A549 (cell line): ENCODE data around the gene MRFAP1L1.

Experiments used
- CEBPB ChIP-seq, 2 experiments: fragments of >200 bp in 1 of 2; sonication (Bioruptor Twin) in 1 of 2; formaldehyde crosslinking in 1 of 2; IDR thresholded peaks; 2 replicates each; pipeline ENCODE4 v1.6.1; 2012 to 2016
- CTCF ChIP-seq: fragments of >200 bp; sonication (Bioruptor Twin); formaldehyde crosslinking; IDR thresholded peaks from 3 replicates; pipeline ENCODE4 v1.5.1; 2016
- MAFK ChIP-seq: fragments of 450-650 bp; IDR thresholded peaks from 2 replicates; pipeline ENCODE4 v1.6.1; 2014; ENCODE audit not compliant: partially characterized antibody
- POLR2A ChIP-seq: IDR thresholded peaks from 2 replicates; pipeline ENCODE4 v1.6.1; 2012; ENCODE audit warnings: mild to moderate bottlenecking, low read length
- REST ChIP-seq: fragments of 200-600 bp; sonication (generic); IDR thresholded peaks from 2 replicates; pipeline ENCODE4 v1.6.1; 2016; ENCODE audit warnings: antibody characterized with exemption, mild to moderate bottlenecking, moderate library complexity

GRCh38 chr4:6710996-6711395, 1.3 kb upstream of the MRFAP1L1 start:
- TF ChIP-seq REST (no peak), CEBPB (IDR thresholded peaks at IDR 0.05) (no peak), CTCF (no peak), POLR2A (no peak), MAFK (no peak)
